HEK293 (cell line): ENCODE measurements around the gene SERINC2.
"Not testable (repeated sequence)": the region's sequence is repeated elsewhere in the genome, so short reads cannot be mapped to it uniquely, and the experiment has no call there.

Experiments used
- CTCF ChIA-PET: fragments of 350-600 bp; formaldehyde crosslinking; extraction: SDS; loops from one replicate; lab custom pipeline; 2021; ENCODE audit warnings: antibody characterized with exemption; lab: Yijun Ruan, JAX
- POLR2A ChIA-PET: fragments of 300-600 bp; formaldehyde crosslinking; extraction: SDS; loops from one replicate; lab custom pipeline; 2020; ENCODE audit warnings: antibody characterized with exemption, inconsistent platforms; lab: Yijun Ruan, JAX
- H3K27ac ChIP-seq: fragments of 200-500 bp; sonication (Bioruptor generic); 2 replicates; pipeline ENCODE4 v1.5.1; 2014; ENCODE audit warnings: low read depth, low read length, control low read depth, inconsistent platforms; ENCODE audit errors: extremely low read depth
- H3K36me3 ChIP-seq, 2 experiments: fragments of 200-500 bp in 1 of 2; sonication (Bioruptor generic) in 1 of 2; 1 replicate in 1 of 2; 2 replicates in 1 of 2; pipeline ENCODE4 v1.5.1; 2014 to 2017; ENCODE audit warnings: inconsistent platforms in 2 of 2, low read length in 2 of 2; ENCODE audit not compliant: control insufficient read depth in 2 of 2, insufficient read depth in 1 of 2
- H3K4me1 ChIP-seq: fragments of 200-500 bp; sonication (Bioruptor generic); 2 replicates; pipeline ENCODE4 v1.5.1; 2014; ENCODE audit warnings: mild to moderate bottlenecking, low read length, inconsistent platforms; ENCODE audit not compliant: control insufficient read depth, insufficient read depth
- H3K4me3 ChIP-seq: 2 replicates; pipeline ENCODE4 v1.5.1; 2011; ENCODE audit warnings: low read depth, mild to moderate bottlenecking, control low read depth, low read length, moderate library complexity
- H3K9me3 ChIP-seq: fragments of 200-500 bp; sonication (Bioruptor generic); 2 replicates; pipeline ENCODE4 v1.5.1; 2014; ENCODE audit warnings: low read depth, low read length, inconsistent platforms; ENCODE audit not compliant: control insufficient read depth, insufficient read depth
- SP2 ChIP-seq: fragments of 450-650 bp; formaldehyde crosslinking; IDR thresholded peaks from 2 replicates; pipeline ENCODE4 v1.5.1; 2016; ENCODE audit warnings: missing biosample characterization, missing genetic modification characterization
- WT1 ChIP-seq: fragments of 450-650 bp; formaldehyde crosslinking; IDR thresholded peaks from 2 replicates; pipeline ENCODE4 v1.5.1; 2016; ENCODE audit warnings: missing biosample characterization, missing genetic modification characterization
- YY2 ChIP-seq: fragments of 450-650 bp; formaldehyde crosslinking; IDR thresholded peaks from 2 replicates; pipeline ENCODE4 v1.5.1; 2016; ENCODE audit warnings: missing biosample characterization, missing genetic modification characterization
- ZNF112 ChIP-seq: fragments of 450-650 bp; formaldehyde crosslinking; IDR thresholded peaks from 2 replicates; pipeline ENCODE4 v1.5.0; 2017; ENCODE audit warnings: missing biosample characterization, missing genetic modification characterization
- ZNF121 ChIP-seq: fragments of 450-650 bp; formaldehyde crosslinking; IDR thresholded peaks from 2 replicates; pipeline ENCODE4 v1.5.1; 2016; ENCODE audit warnings: missing biosample characterization, missing genetic modification characterization
- ZNF19 ChIP-seq: fragments of 450-650 bp; formaldehyde crosslinking; IDR thresholded peaks from 2 replicates; pipeline ENCODE4; 2016; ENCODE audit warnings: missing biosample characterization, missing genetic modification characterization, low read depth
- ZNF2 ChIP-seq: fragments of 450-650 bp; formaldehyde crosslinking; IDR thresholded peaks from 2 replicates; pipeline ENCODE4 v1.5.1; 2016; ENCODE audit warnings: missing biosample characterization, missing genetic modification characterization
- ZNF341 ChIP-seq: fragments of 450-650 bp; formaldehyde crosslinking; IDR thresholded peaks from 2 replicates; pipeline ENCODE4; 2016; ENCODE audit warnings: low read depth, missing biosample characterization, missing genetic modification characterization
- ZNF585B ChIP-seq: fragments of 450-650 bp; formaldehyde crosslinking; IDR thresholded peaks from 2 replicates; pipeline ENCODE4 v1.5.1; 2016; ENCODE audit warnings: missing biosample characterization, missing genetic modification characterization
- ZNF76 ChIP-seq: fragments of 450-650 bp; formaldehyde crosslinking; IDR thresholded peaks from 2 replicates; pipeline ENCODE4; 2016; ENCODE audit warnings: low read depth, missing biosample characterization, missing genetic modification characterization, borderline replicate concordance
- TF ChIP-seq, protein P1 (sequence below): fragments of 450-650 bp; formaldehyde crosslinking; conservative IDR thresholded peaks from 2 replicates; pipeline ENCODE4 v1.5.1; 2016; ENCODE audit warnings: low read depth, missing biosample characterization, missing genetic modification characterization
- TF ChIP-seq, protein P2 (sequence below): fragments of 450-650 bp; formaldehyde crosslinking; IDR thresholded peaks from 2 replicates; pipeline ENCODE4 v1.5.1; 2017; ENCODE audit warnings: missing biosample characterization, mild to moderate bottlenecking, missing genetic modification characterization, moderate library complexity
- TF ChIP-seq, protein P3 (sequence below): fragments of 450-650 bp; formaldehyde crosslinking; IDR thresholded peaks from 2 replicates; pipeline ENCODE4 v1.5.1; 2016; ENCODE audit warnings: missing biosample characterization, missing genetic modification characterization
- TF ChIP-seq, protein P4 (sequence below): fragments of 450-650 bp; formaldehyde crosslinking; IDR thresholded peaks from 2 replicates; pipeline ENCODE4 v1.5.1; 2016; ENCODE audit warnings: missing biosample characterization, missing genetic modification characterization, borderline replicate concordance

Gene SERINC2

DNA sequence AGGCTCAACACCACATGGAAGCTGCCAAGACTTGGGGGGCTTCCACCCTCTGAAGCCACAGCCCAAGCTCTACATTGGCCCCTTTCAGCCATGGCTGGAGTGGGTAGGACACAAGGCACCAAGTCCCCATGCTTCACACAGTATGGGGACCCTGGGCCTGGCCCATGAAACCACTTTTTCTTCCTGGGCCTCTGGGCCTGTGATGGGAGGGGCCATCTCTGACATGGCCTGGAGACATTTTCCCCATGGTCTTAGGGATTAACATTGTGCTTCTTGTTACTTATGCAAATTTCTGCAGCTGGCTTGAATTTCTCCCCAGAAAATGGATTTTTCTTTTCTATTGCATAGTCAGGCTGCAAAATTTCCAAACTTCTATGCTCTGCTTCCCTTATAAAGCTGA, 60.5 kb downstream of the SERINC2 start:
- POLR2A ChIA-PET, H3K4me3 ChIP-seq, H3K27ac ChIP-seq, H3K9me3 ChIP-seq, H3K4me1 ChIP-seq, H3K36me3 ChIP-seq: not testable (repeated sequence)
- CTCF ChIA-PET, result interaction anchor here (0.9 kb wide), 1 partner anchor 20 kb away, joined by 4 read pairs; no protein-coding TSS in a partner anchor
- TF ChIP-seq ZNF585B (tag by site-specific recombination), result peak; percentile 66

DNA sequence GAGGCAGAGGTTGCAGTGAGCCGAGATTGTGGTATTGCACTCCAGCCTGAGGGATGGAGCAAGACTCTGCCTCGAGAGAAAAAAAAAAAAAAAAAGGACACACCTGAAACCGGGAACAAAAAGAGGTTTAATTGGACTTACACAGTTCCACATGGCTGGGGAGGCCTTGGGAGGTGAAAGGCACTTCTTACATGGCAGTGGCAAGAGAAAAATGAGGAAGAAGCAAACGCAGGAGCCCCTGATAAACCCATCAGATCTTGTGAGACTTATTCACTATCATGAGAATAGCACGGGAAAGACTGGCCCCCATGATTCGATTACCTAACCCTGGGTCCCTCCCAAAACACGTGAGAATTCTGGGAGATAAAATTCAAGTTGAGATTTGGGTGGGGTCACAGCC, 61.6 kb downstream of the SERINC2 start:
- POLR2A ChIA-PET, result not testable (repeated sequence)

DNA sequence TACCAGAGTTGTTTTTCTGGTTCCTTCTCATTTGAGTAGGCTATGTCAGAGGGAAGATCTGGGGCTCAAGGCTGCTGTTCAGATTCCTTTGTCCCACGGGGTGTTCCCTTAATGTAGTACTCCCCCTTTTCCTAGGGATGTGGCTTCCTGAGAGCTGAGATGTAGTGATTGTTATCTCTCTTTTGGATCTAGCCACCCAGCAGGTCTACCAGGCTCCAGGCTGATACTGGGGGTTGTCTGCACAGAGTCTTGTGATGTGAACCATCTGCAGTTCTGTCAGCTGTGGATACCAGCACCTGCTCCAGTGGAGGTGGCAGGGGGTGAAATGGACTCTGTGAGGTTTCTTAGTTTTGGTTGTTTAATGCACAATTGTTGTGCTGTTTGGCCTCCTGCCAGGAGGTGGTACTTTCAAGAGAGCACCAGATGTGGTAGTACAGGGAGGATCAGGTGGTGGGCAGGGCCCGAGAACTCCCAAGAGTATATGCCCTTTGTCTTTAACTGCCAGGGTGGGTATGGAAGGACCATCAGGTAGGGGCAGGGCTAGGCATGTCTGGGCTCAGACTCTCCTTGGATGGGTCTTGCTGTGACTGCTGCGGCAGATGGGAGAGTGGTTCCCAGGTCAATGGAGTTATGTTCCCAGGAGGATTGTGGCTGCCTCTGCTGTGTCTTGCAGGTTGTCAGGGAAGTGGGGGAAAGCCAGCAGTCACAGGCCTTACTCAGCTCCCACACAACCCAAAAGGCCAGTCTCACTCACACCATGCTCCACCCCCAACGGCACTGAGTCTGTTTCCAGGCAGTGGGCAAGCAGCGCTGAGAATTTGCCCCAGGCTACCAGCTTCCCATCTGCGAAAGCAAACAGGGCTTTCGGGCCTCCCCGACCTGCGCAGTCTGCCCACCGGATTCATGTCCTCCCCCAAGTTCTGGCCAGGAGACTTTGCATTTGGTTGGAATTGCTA, 64.2 kb downstream of the SERINC2 start:
- TF ChIP-seq YY2 (tag by site-specific recombination), result no peak
- TF ChIP-seq ZNF112 (tag by site-specific recombination), result no peak
- TF ChIP-seq ZNF19 (tag by site-specific recombination), result no peak
- TF ChIP-seq ZNF341, result peak; percentile 51
- Histone ChIP-seq H3K4me1 (no peaks in the 10 kb centered on the region), H3K4me3 (no peak overlapping the region), H3K36me3 (no peaks in the 10 kb centered on the region), H3K27ac (no peak overlapping the region), H3K9me3 (no peaks in the 10 kb centered on the region)
- ChIA-PET POLR2A (no interaction called here), CTCF (interaction anchor here (1.0 kb wide), 1 partner anchor 11 kb away, joined by 5 read pairs; no protein-coding TSS in a partner anchor)

More for the DNA sequence above, 61.6 kb downstream of the SERINC2 start:
- H3K36me3 ChIP-seq, H3K4me3 ChIP-seq, H3K9me3 ChIP-seq, H3K4me1 ChIP-seq, H3K27ac ChIP-seq: not testable (repeated sequence)
- CTCF ChIA-PET, result interaction anchor here (0.9 kb wide), 1 partner anchor 19 kb away, joined by 4 read pairs; no protein-coding TSS in a partner anchor

DNA sequence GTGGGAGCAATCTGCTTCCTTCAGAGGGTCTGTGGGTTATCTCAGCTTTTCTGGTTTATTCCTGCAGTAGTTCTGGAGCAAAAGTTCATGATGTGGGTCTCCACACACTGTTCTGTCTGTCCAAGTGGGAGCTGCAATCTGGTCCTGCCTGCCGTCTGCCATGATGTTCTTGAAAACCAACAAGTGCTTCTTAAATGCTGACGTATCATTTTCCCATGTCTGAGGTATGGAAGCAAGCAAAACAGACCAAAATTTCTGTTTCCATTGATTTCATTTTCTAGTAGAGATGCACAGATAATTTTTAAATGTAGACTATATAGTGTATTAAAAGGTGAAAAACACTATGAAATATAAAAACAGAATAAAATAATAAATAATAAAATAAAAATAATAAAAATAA, 65.2 kb downstream of the SERINC2 start:
- H3K4me3 ChIP-seq, result no peak overlapping the region
- H3K9me3 ChIP-seq, result no peaks in the 10 kb centered on the region
- CTCF ChIA-PET, result interaction anchor here (0.6 kb wide), 1 partner anchor 130 kb away, joined by 3 read pairs; no protein-coding TSS in a partner anchor
- H3K36me3 ChIP-seq, result no peaks in the 10 kb centered on the region
- POLR2A ChIA-PET, result no interaction called here
- H3K27ac ChIP-seq, result no peak overlapping the region
- no peaks in the 10 kb centered on the region for H3K4me1 ChIP-seq
- TF ChIP-seq SP2 (tag by site-specific recombination) (no peak), ZNF76 (no peak), ZNF121 (tag by site-specific recombination) (no peak), WT1 (tag by site-specific recombination) (no peak), ZNF2 (tag by site-specific recombination) (no peak)
- TF ChIP-seq, protein P1, sequence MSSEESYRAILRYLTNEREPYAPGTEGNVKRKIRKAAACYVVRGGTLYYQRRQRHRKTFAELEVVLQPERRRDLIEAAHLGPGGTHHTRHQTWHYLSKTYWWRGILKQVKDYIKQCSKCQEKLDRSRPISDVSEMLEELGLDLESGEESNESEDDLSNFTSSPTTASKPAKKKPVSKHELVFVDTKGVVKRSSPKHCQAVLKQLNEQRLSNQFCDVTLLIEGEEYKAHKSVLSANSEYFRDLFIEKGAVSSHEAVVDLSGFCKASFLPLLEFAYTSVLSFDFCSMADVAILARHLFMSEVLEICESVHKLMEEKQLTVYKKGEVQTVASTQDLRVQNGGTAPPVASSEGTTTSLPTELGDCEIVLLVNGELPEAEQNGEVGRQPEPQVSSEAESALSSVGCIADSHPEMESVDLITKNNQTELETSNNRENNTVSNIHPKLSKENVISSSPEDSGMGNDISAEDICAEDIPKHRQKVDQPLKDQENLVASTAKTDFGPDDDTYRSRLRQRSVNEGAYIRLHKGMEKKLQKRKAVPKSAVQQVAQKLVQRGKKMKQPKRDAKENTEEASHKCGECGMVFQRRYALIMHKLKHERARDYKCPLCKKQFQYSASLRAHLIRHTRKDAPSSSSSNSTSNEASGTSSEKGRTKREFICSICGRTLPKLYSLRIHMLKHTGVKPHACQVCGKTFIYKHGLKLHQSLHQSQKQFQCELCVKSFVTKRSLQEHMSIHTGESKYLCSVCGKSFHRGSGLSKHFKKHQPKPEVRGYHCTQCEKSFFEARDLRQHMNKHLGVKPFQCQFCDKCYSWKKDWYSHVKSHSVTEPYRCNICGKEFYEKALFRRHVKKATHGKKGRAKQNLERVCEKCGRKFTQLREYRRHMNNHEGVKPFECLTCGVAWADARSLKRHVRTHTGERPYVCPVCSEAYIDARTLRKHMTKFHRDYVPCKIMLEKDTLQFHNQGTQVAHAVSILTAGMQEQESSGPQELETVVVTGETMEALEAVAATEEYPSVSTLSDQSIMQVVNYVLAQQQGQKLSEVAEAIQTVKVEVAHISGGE (tag by site-specific recombination), result no peak
- TF ChIP-seq, protein P2, sequence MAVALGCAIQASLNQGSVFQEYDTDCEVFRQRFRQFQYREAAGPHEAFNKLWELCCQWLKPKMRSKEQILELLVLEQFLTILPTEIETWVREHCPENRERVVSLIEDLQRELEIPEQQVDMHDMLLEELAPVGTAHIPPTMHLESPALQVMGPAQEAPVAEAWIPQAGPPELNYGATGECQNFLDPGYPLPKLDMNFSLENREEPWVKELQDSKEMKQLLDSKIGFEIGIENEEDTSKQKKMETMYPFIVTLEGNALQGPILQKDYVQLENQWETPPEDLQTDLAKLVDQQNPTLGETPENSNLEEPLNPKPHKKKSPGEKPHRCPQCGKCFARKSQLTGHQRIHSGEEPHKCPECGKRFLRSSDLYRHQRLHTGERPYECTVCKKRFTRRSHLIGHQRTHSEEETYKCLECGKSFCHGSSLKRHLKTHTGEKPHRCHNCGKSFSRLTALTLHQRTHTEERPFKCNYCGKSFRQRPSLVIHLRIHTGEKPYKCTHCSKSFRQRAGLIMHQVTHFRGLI (tag by site-specific recombination), result no peak
- TF ChIP-seq, protein P3, sequence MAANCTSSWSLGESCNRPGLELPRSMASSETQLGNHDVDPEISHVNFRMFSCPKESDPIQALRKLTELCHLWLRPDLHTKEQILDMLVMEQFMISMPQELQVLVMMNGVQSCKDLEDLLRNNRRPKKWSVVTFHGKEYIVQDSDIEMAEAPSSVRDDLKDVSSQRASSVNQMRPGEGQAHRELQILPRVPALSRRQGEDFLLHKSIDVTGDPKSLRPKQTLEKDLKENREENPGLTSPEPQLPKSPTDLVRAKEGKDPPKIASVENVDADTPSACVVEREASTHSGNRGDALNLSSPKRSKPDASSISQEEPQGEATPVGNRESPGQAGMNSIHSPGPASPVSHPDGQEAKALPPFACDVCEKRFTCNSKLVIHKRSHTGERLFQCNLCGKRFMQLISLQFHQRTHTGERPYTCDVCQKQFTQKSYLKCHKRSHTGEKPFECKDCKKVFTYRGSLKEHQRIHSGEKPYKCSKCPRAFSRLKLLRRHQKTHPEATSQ, result no peak
- TF ChIP-seq, protein P4, sequence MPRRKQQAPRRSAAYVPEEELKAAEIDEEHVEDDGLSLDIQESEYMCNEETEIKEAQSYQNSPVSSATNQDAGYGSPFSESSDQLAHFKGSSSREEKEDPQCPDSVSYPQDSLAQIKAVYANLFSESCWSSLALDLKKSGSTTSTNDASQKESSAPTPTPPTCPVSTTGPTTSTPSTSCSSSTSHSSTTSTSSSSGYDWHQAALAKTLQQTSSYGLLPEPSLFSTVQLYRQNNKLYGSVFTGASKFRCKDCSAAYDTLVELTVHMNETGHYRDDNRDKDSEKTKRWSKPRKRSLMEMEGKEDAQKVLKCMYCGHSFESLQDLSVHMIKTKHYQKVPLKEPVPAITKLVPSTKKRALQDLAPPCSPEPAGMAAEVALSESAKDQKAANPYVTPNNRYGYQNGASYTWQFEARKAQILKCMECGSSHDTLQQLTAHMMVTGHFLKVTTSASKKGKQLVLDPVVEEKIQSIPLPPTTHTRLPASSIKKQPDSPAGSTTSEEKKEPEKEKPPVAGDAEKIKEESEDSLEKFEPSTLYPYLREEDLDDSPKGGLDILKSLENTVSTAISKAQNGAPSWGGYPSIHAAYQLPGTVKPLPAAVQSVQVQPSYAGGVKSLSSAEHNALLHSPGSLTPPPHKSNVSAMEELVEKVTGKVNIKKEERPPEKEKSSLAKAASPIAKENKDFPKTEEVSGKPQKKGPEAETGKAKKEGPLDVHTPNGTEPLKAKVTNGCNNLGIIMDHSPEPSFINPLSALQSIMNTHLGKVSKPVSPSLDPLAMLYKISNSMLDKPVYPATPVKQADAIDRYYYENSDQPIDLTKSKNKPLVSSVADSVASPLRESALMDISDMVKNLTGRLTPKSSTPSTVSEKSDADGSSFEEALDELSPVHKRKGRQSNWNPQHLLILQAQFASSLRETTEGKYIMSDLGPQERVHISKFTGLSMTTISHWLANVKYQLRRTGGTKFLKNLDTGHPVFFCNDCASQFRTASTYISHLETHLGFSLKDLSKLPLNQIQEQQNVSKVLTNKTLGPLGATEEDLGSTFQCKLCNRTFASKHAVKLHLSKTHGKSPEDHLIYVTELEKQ (tag by site-specific recombination), result no peak
